Measurements from ENCODE around the gene PIK3CD.

DNA sequence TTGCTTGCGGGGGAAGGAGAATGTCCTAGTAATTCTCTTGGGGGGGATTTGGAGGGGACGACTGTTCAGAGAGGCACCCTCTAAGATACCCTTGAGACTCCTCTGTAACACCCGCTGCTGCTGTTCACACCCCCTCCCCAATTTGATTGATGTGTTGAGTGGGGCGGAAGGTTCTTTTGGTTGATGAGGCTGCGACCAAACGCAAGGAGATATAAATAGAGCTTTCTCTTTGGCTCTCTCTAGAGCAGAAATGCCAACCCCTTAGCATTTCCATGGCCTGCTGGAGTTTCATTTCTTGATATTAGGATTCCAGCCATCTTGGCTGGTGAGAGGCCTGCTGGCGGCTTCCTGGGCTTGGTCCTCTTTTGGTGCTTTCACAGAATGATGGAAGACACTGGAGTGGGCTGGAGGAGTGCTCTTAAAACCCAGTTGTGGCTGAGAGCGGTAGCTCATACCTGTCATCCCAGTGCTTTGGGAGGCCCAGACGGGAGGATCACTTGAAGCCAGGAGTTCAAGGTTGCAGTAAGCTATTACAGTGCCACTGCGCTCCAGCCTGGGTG is 2.0 kb downstream of the PIK3CD start:
- no peak for TF ChIP-seq EZH2phosphoT487 (IDR thresholded peaks at IDR 0.05; ENCODE audit: borderline replicate concordance, low read length)
- TF ChIP-seq, protein P1, sequence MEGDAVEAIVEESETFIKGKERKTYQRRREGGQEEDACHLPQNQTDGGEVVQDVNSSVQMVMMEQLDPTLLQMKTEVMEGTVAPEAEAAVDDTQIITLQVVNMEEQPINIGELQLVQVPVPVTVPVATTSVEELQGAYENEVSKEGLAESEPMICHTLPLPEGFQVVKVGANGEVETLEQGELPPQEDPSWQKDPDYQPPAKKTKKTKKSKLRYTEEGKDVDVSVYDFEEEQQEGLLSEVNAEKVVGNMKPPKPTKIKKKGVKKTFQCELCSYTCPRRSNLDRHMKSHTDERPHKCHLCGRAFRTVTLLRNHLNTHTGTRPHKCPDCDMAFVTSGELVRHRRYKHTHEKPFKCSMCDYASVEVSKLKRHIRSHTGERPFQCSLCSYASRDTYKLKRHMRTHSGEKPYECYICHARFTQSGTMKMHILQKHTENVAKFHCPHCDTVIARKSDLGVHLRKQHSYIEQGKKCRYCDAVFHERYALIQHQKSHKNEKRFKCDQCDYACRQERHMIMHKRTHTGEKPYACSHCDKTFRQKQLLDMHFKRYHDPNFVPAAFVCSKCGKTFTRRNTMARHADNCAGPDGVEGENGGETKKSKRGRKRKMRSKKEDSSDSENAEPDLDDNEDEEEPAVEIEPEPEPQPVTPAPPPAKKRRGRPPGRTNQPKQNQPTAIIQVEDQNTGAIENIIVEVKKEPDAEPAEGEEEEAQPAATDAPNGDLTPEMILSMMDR (IDR thresholded peaks at IDR 0.05; ENCODE audit: low read depth, low read length, poor library complexity, severe bottlenecking) = no peak
